DMS79 (cell line): ENCODE data around the gene EXD3.
"Not testable (repeated sequence)": the region's sequence is repeated elsewhere in the genome, so short reads cannot be mapped to it uniquely, and the experiment has no call there.

Source experiments
- DNase-seq: peaks from one replicate; lab custom pipeline; 2025; lab: John Stamatoyannopoulos, UW

Gene EXD3

GRCh38 chr9:137411260-137411644 lies 11.7 kb downstream of the EXD3 start:
- no peak for DNase-seq

- no peak for DNase-seq
Observed at GRCh38 chr9:137410891-137411249, 12.1 kb downstream of the EXD3 start.

GRCh38 chr9:137410236-137410890 lies 12.6 kb downstream of the EXD3 start:
- not testable (repeated sequence) for DNase-seq

GRCh38 chr9:137409515-137409914 lies 13.4 kb downstream of the EXD3 start:
- no peak for DNase-seq

GRCh38 chr9:137408651-137409405 lies 14.1 kb downstream of the EXD3 start:
- no peak for DNase-seq

GRCh38 chr9:137407590-137408300 lies 15.2 kb downstream of the EXD3 start:
- no peak for DNase-seq

GRCh38 chr9:137406876-137407589 lies 15.9 kb downstream of the EXD3 start:
- peak; percentile 34 for DNase-seq

GRCh38 chr9:137406085-137406760 lies 16.7 kb downstream of the EXD3 start:
- DNase-seq, result no peak

- no peak for DNase-seq
Observed at GRCh38 chr9:137405677-137406081, 17.3 kb downstream of the EXD3 start.

- no peak for DNase-seq
Observed at GRCh38 chr9:137404961-137405567, 17.9 kb downstream of the EXD3 start.

GRCh38 chr9:137403269-137403668 lies 19.7 kb downstream of the EXD3 start:
- DNase-seq, result no peak

- DNase-seq, result no peak
Observed at GRCh38 chr9:137402746-137403145, 20.2 kb downstream of the EXD3 start.

- no peak for DNase-seq
Observed at GRCh38 chr9:137398561-137399468, 24.1 kb downstream of the EXD3 start.

- DNase-seq, result no peak
Observed at GRCh38 chr9:137397675-137398423, 25.1 kb downstream of the EXD3 start.

GRCh38 chr9:137396634-137397367 lies 26.2 kb downstream of the EXD3 start:
- no peak for DNase-seq

GRCh38 chr9:137396227-137396626 lies 26.7 kb downstream of the EXD3 start:
- DNase-seq, result no peak

GRCh38 chr9:137395666-137396010 lies 27.3 kb downstream of the EXD3 start:
- DNase-seq, result no peak

- DNase-seq, result no peak
Observed at GRCh38 chr9:137394866-137395665, 27.9 kb downstream of the EXD3 start.
